Body of pancreas (tissue), 4 donors: ENCODE results near the gene EMC1.

ENCODE experiments used
- CTCF ChIP-seq, 7 experiments: fragments of 450-650 bp in 4 of 7; fragments of 200-600 bp in 3 of 7; sonication (generic) in 3 of 7; IDR thresholded peaks; one replicate each; pipeline ENCODE4 v1.5.1; 2016 to 2019; ENCODE audit warnings: antibody characterized with exemption in 7 of 7
- POLR2A ChIP-seq, 3 donors: fragments of 450-650 bp; IDR thresholded peaks; one replicate each; pipeline ENCODE4 v1.6.1; 2016; ENCODE audit warnings: antibody characterized with exemption in 3 of 3, mild to moderate bottlenecking in 2 of 3

GRCh38 chr1:19222979-19223824 lies 28.1 kb downstream of the EMC1 start:
- TF ChIP-seq POLR2A (IDR thresholded peaks at IDR 0.05) = no peak
- no peak for TF ChIP-seq CTCF (IDR thresholded peaks at IDR 0.05)
